Subcutaneous adipose tissue (tissue), 4 donors: Measurements from ENCODE around the gene ZNF134. TPM values are rescaled to one million over a fixed set of nuclear protein-coding genes. Genes with fewer than 3 reads are reported as not detected.

Source experiments
- CTCF ChIP-seq: fragments of 450-650 bp; IDR thresholded peaks from one replicate; pipeline ENCODE4 v1.5.1; 2016; ENCODE audit warnings: low read depth, mild to moderate bottlenecking, control low read depth, antibody characterized with exemption, moderate library complexity
- total RNA-seq, 4 donors: library from RNA; depleted of rRNA; stranded (reverse); fragments of >200 nt; gene quantifications; one replicate each; pipeline ENCODE4 v1.1.0, GENCODE V29; 2016

Gene ZNF134
- total RNA-seq, result 10 to 100 TPM; 10.6 to 20.3 (median 13.1) TPM

- TF ChIP-seq CTCF, result no peak
Observed at GRCh38 chr19:57613941-57614743, at the start of gene ZNF134. ZNF134 (plus strand) TSS chr19:57614242; CDS start chr19:57619469, 5,227 bp downstream.

- no peak for TF ChIP-seq CTCF
Observed at GRCh38 chr19:57566396-57567265, 47.4 kb upstream of the ZNF134 start.

GRCh38 chr19:57570707-57571106 lies 43.3 kb upstream of the ZNF134 start:
- no peak for TF ChIP-seq CTCF

- no peak for TF ChIP-seq CTCF
Observed at GRCh38 chr19:57572415-57572947, 41.6 kb upstream of the ZNF134 start.

GRCh38 chr19:57576661-57577060 lies 37.4 kb upstream of the ZNF134 start:
- no peak for TF ChIP-seq CTCF

- TF ChIP-seq CTCF, result no peak
Observed at GRCh38 chr19:57578487-57579205, 35.4 kb upstream of the ZNF134 start, which contains the start of gene ZNF416. ZNF416 (minus strand) TSS chr19:57578911; CDS start chr19:57578704, 207 bp downstream.
